Mesothelial cell of epicardium (in vitro differentiated cells): ENCODE data around the gene MRPS30. TPM values are rescaled to one million over a fixed set of nuclear protein-coding genes. Genes with fewer than 3 reads are reported as not detected.

Experiments used
- DNase-seq, 2 experiments: peaks; one replicate each; pipeline ENCODE4 v3.0.0; 2021; ENCODE audit warnings: low spot score in 2 of 2; ENCODE audit not compliant: unreplicated experiment in 2 of 2
- H3K27ac Mint-ChIP-seq: 2 replicates; pipeline ENCODE4 v1.8.0; 2021; ENCODE audit warnings: mixed read lengths
- H3K27me3 Mint-ChIP-seq: 2 replicates; pipeline ENCODE4 v1.8.0; 2021; ENCODE audit warnings: low read depth, mixed read lengths
- H3K36me3 Mint-ChIP-seq: 2 replicates; pipeline ENCODE4 v1.8.0; 2021; ENCODE audit warnings: mixed read lengths
- H3K4me1 Mint-ChIP-seq: 2 replicates; pipeline ENCODE4 v1.8.0; 2021; ENCODE audit warnings: mixed read lengths
- H3K4me3 Mint-ChIP-seq: 2 replicates; pipeline ENCODE4 v1.8.0; 2021; ENCODE audit warnings: mild to moderate bottlenecking, moderate library complexity, mixed read lengths
- H3K9me3 Mint-ChIP-seq: 2 replicates; pipeline ENCODE4 v1.8.0; 2021; ENCODE audit warnings: mixed read lengths
- CTCF ChIP-seq: fragments of 200-600 bp; sonication (generic); IDR thresholded peaks from one replicate; pipeline ENCODE4 v1.5.0; 2021; ENCODE audit warnings: antibody characterized with exemption; ENCODE audit not compliant: unreplicated experiment
- total RNA-seq: library from RNA; stranded (reverse); gene quantifications from 3 replicates; pipeline ENCODE4 v1.2.1, GENCODE V29; 2021

The MRPS30 gene
- total RNA-seq, 1 donor from 2014 or later, result 45.4 TPM

DNA sequence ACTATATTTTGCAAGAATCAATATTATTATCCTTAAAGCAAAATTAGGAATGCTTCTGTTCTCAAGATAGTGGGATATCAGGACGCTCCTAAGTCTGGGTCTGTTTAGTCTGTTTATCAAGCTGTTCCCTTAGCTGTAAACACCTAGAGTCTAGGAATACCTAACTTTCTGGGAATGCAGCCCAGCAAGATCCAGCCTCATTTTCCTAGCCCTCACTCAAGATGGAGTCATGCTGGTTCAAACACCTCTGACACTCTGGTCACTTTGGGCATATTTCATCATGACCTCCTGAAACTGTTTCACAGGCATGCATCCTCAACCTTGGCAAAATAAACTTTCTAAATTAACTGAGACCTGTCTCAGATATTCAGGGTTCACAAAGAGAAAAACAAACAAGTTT is 14.4 kb upstream of the MRPS30 start:
- no peak for TF ChIP-seq CTCF
- DNase-seq, result no peak
- no peak overlapping the region for H3K4me3 Mint-ChIP-seq
- peaks cover 76% of the 10 kb centered on the region for H3K9me3 Mint-ChIP-seq
- H3K27ac Mint-ChIP-seq, result no peak overlapping the region
- H3K27me3 Mint-ChIP-seq, result no peaks in the 10 kb centered on the region
- H3K4me1 Mint-ChIP-seq, result no peaks in the 10 kb centered on the region
- peaks cover 25% of the 10 kb centered on the region for H3K36me3 Mint-ChIP-seq

DNA sequence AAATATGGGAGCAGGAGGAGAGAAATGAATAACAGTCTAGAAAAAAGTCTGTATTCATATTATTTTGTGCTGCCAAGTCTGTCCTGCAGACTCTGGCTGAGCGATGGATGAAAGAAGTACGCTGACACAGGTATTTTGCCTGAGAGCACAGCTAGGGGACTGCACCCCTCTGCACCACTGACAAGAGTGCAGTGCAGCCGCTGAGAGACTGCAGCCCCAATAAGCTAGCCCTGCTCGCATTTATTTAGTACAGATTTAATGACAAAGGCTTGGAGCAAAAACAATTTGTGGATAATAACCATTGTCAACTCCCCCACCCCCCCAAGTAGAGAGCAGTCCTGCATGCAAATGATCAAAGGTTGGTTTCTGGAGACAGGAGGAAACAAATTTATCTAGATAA is 13.3 kb upstream of the MRPS30 start:
- no peaks in the 10 kb centered on the region for H3K27me3 Mint-ChIP-seq
- no peak overlapping the region for H3K4me3 Mint-ChIP-seq
- H3K27ac Mint-ChIP-seq, result no peak overlapping the region
- H3K9me3 Mint-ChIP-seq, result peaks cover 67% of the 10 kb centered on the region
- H3K4me1 Mint-ChIP-seq, result no peaks in the 10 kb centered on the region
- H3K36me3 Mint-ChIP-seq, result peaks cover 25% of the 10 kb centered on the region
- DNase-seq, result no peak
- no peak for TF ChIP-seq CTCF

- no peak for TF ChIP-seq CTCF
- no peak for DNase-seq
- H3K36me3 Mint-ChIP-seq, result peaks cover 16% of the 10 kb centered on the region
- H3K27me3 Mint-ChIP-seq, result no peaks in the 10 kb centered on the region
- H3K9me3 Mint-ChIP-seq, result peaks cover 48% of the 10 kb centered on the region
- H3K27ac Mint-ChIP-seq, result no peak overlapping the region
- H3K4me1 Mint-ChIP-seq, result no peaks in the 10 kb centered on the region
- H3K4me3 Mint-ChIP-seq, result no peak overlapping the region
Measured at GRCh38 chr5:44797841-44798240, 10.9 kb upstream of the MRPS30 start.

DNA sequence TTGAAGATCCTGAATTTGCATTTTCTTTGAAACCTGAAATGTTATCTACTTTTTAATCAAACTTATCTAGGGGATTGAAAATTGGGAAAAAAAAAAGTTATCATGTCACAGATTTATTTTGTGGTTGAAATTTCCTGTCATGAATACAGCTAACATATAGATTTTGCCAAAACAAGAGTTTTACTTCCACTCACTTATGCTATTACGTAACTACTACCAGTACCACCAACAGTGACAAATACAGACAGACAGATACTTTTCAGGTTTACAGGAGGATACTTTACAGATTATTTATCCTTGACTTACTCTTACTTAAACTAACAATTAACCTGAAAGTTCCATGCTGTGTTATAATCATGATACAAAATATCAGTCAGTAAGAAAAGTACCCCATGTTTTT is 6.8 kb upstream of the MRPS30 start:
- Mint-ChIP-seq H3K9me3 (peaks cover 14% of the 10 kb centered on the region), H3K27me3 (no peaks in the 10 kb centered on the region), H3K27ac (no peak overlapping the region), H3K36me3 (peaks cover under 1% of the 10 kb centered on the region), H3K4me3 (no peak overlapping the region), H3K4me1 (no peaks in the 10 kb centered on the region)
- DNase-seq, result no peak
- TF ChIP-seq CTCF, result no peak

GRCh38 chr5:44806608-44807007 is 2.1 kb upstream of the MRPS30 start:
- Mint-ChIP-seq H3K4me3 (no peak overlapping the region), H3K36me3 (peaks cover 3% of the 10 kb centered on the region), H3K4me1 (peaks cover 25% of the 10 kb centered on the region), H3K27ac (no peak overlapping the region), H3K27me3 (no peaks in the 10 kb centered on the region), H3K9me3 (no peaks in the 10 kb centered on the region)
- no peak for DNase-seq
- TF ChIP-seq CTCF, result no peak

GRCh38 chr5:44807269-44807668 is 1.5 kb upstream of the MRPS30 start:
- H3K36me3 Mint-ChIP-seq, result peaks cover 5% of the 10 kb centered on the region
- H3K4me1 Mint-ChIP-seq, result peaks cover 25% of the 10 kb centered on the region
- H3K4me3 Mint-ChIP-seq, result no peak overlapping the region
- no peaks in the 10 kb centered on the region for H3K9me3 Mint-ChIP-seq
- H3K27me3 Mint-ChIP-seq, result no peaks in the 10 kb centered on the region
- TF ChIP-seq CTCF, result no peak
- H3K27ac Mint-ChIP-seq, result peak overlapping the region; percentile 17
- no peak for DNase-seq
